HepG2 (cell line): ENCODE data around the gene CRYM. TPM values are rescaled to one million over a fixed set of nuclear protein-coding genes. Genes with fewer than 3 reads are reported as not detected.

ENCODE experiments used
- ATAD3A ChIP-seq: sonication (generic); formaldehyde crosslinking; IDR thresholded peaks from 2 replicates; pipeline ENCODE4 v1.4.0; 2020; ENCODE audit warnings: missing genetic modification reagents
- JARID2 ChIP-seq: sonication (generic); formaldehyde crosslinking; IDR thresholded peaks from 2 replicates; pipeline ENCODE4 v1.8.1; 2023; ENCODE audit warnings: missing genetic modification reagents, inconsistent platforms; ENCODE audit not compliant: insufficient replicate concordance
- MAF1 ChIP-seq: sonication (generic); formaldehyde crosslinking; IDR thresholded peaks from 2 replicates; pipeline ENCODE4 v1.5.0; 2020; ENCODE audit warnings: missing genetic modification reagents, borderline replicate concordance
- PBX3 ChIP-seq: sonication (generic); formaldehyde crosslinking; IDR thresholded peaks from 2 replicates; pipeline ENCODE4 v1.8.1; 2023; ENCODE audit warnings: missing genetic modification reagents, inconsistent platforms, borderline replicate concordance
- TMF1 ChIP-seq: sonication (generic); formaldehyde crosslinking; IDR thresholded peaks from 2 replicates; pipeline ENCODE4 v1.8.1; 2022; ENCODE audit warnings: low read depth, missing genetic modification reagents
- TOPORS ChIP-seq: sonication (generic); formaldehyde crosslinking; IDR thresholded peaks from 2 replicates; pipeline ENCODE4 v1.8.0; 2023; ENCODE audit warnings: mild to moderate bottlenecking, missing genetic modification reagents
- XBP1 ChIP-seq: sonication (generic); formaldehyde crosslinking; IDR thresholded peaks from 2 replicates; pipeline ENCODE4 v1.5.0; 2020; ENCODE audit warnings: missing genetic modification reagents
- ZMYM4 ChIP-seq: sonication (generic); formaldehyde crosslinking; IDR thresholded peaks from 2 replicates; pipeline ENCODE4 v1.8.1; 2023; ENCODE audit warnings: mild to moderate bottlenecking, missing genetic modification reagents
- ZNF256 ChIP-seq: sonication (generic); formaldehyde crosslinking; conservative IDR thresholded peaks from 2 replicates; pipeline ENCODE4 v1.4.0; 2020; ENCODE audit warnings: missing genetic modification reagents
- ZNF317 ChIP-seq: sonication (generic); formaldehyde crosslinking; IDR thresholded peaks from 2 replicates; pipeline ENCODE4 v1.5.0; 2020; ENCODE audit warnings: mild to moderate bottlenecking, missing genetic modification reagents
- ZNF335 ChIP-seq: sonication (generic); formaldehyde crosslinking; IDR thresholded peaks from 2 replicates; pipeline ENCODE4 v1.4.0; 2020; ENCODE audit warnings: missing genetic modification reagents
- ZNF557 ChIP-seq: sonication (generic); formaldehyde crosslinking; IDR thresholded peaks from 2 replicates; pipeline ENCODE4 v1.4.0; 2020; ENCODE audit warnings: missing genetic modification reagents
- ZNF569 ChIP-seq: sonication (generic); formaldehyde crosslinking; IDR thresholded peaks from 2 replicates; pipeline ENCODE4 v1.5.0; 2020; ENCODE audit warnings: mild to moderate bottlenecking, missing genetic modification reagents, moderate library complexity, borderline replicate concordance
- ZNF570 ChIP-seq: sonication (generic); formaldehyde crosslinking; IDR thresholded peaks from 2 replicates; pipeline ENCODE4 v1.4.0; 2020; ENCODE audit warnings: mild to moderate bottlenecking, missing genetic modification reagents, borderline replicate concordance
- ZNF598 ChIP-seq: sonication (generic); formaldehyde crosslinking; IDR thresholded peaks from 2 replicates; pipeline ENCODE4 v1.5.1; 2020; ENCODE audit warnings: mild to moderate bottlenecking, missing genetic modification reagents, borderline replicate concordance
- ZNF768 ChIP-seq: sonication (generic); formaldehyde crosslinking; IDR thresholded peaks from 2 replicates; pipeline ENCODE4 v1.4.0; 2020; ENCODE audit warnings: missing genetic modification reagents
- ZNF777 ChIP-seq: sonication (generic); formaldehyde crosslinking; IDR thresholded peaks from 2 replicates; pipeline ENCODE4 v1.4.0; 2020; ENCODE audit warnings: missing genetic modification reagents
- polyA plus RNA-seq, 8 experiments: library from polyadenylated mRNA; depleted of rRNA in 3 of 8; stranded (reverse) in 7 of 8; unstranded in 1 of 8; fragments of >200 nt; fragmentation: Illumina TruSeq in 4 of 8; extraction: Trizol in 4 of 8; gene quantifications; 2 replicates each; pipeline versions ENCODE4 v1.2.1 to v1.2.3, GENCODE V29; 2011 to 2016; ENCODE audit warnings: low read depth in 4 of 8, missing spikeins in 1 of 8, mixed read lengths in 1 of 8; ENCODE audit not compliant: insufficient read depth in 1 of 8
- total RNA-seq, 5 experiments: library from RNA; depleted of rRNA; stranded (reverse); fragments of >200 nt; fragmentation: Illumina TruSeq; extraction: Trizol; gene quantifications; 2 replicates each; pipeline ENCODE4 v1.2.3, GENCODE V29; 2016; ENCODE audit warnings: low read depth in 1 of 5
- TF ChIP-seq, protein P1 (sequence below): sonication (generic); formaldehyde crosslinking; IDR thresholded peaks from 2 replicates; pipeline ENCODE4 v1.8.1; 2023; ENCODE audit warnings: mild to moderate bottlenecking, missing genetic modification reagents, borderline replicate concordance
- TF ChIP-seq, protein P2 (sequence below): sonication (generic); formaldehyde crosslinking; IDR thresholded peaks from 2 replicates; pipeline ENCODE4 v1.4.0; 2020; ENCODE audit warnings: mild to moderate bottlenecking, missing genetic modification reagents
- TF ChIP-seq, protein P3 (sequence below): IDR thresholded peaks from 2 replicates; pipeline ENCODE4 v1.6.1; 2016; ENCODE audit warnings: low read depth
- TF ChIP-seq, protein P4 (sequence below): sonication (generic); formaldehyde crosslinking; IDR thresholded peaks from 2 replicates; pipeline ENCODE4 v1.5.1; 2020; ENCODE audit warnings: missing genetic modification reagents, mild to moderate bottlenecking, borderline replicate concordance
- TF ChIP-seq, protein P5 (sequence below): sonication (generic); formaldehyde crosslinking; IDR thresholded peaks from 2 replicates; pipeline ENCODE4 v1.5.0; 2020; ENCODE audit warnings: mild to moderate bottlenecking, missing genetic modification reagents, moderate library complexity

The CRYM gene
- total and polyA plus RNA-seq, 2 of the 13 experiments (the other 11 are each of a cell fraction or from before 2014, with no cell fraction given) = 1.9 to 2.2 TPM

GRCh38 chr16:21300309-21301167 is 22.4 kb upstream of the CRYM start (continued):
- TF ChIP-seq, protein P1, sequence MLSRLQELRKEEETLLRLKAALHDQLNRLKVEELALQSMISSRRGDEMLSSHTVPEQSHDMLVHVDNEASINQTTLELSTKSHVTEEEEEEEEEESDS (CRISPR knock-in tag) = no peak
- TF ChIP-seq ZNF777 (CRISPR knock-in tag) (no peak), MAF1 (no peak), ZMYM4 (CRISPR knock-in tag) (peak; percentile 97), JARID2 (CRISPR knock-in tag) (no peak), TOPORS (CRISPR knock-in tag) (peak; percentile 59; the same call in 1 of the 2 replicates), PBX3 (no peak), XBP1 (CRISPR knock-in tag) (no peak), ZNF335 (CRISPR knock-in tag) (peak; percentile 38; the same call in 1 of the 2 replicates), ZNF569 (CRISPR knock-in tag) (0 out of 2 replicates have a peak, but pooled peaks have one; percentile 34), ZNF598 (peak; percentile 82; the same call in 1 of the 2 replicates), ATAD3A (peak; percentile 68; the same call in 1 of the 2 replicates), TMF1 (CRISPR knock-in tag) (0 out of 2 replicates have a peak, but pooled peaks have one; percentile 12), ZNF570 (no peak), ZNF557 (CRISPR knock-in tag) (peak; percentile 83; the same call in 1 of the 2 replicates), ZNF256 (CRISPR knock-in tag) (no peak; the same call in 1 of the 2 replicates), ZNF317 (CRISPR knock-in tag) (peak; percentile 87; the same call in 1 of the 2 replicates), ZNF768 (CRISPR knock-in tag) (peak; percentile 58; the same call in 1 of the 2 replicates)
- TF ChIP-seq, protein P2, sequence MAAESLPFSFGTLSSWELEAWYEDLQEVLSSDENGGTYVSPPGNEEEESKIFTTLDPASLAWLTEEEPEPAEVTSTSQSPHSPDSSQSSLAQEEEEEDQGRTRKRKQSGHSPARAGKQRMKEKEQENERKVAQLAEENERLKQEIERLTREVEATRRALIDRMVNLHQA (CRISPR knock-in tag) = no peak
- TF ChIP-seq, protein P3, sequence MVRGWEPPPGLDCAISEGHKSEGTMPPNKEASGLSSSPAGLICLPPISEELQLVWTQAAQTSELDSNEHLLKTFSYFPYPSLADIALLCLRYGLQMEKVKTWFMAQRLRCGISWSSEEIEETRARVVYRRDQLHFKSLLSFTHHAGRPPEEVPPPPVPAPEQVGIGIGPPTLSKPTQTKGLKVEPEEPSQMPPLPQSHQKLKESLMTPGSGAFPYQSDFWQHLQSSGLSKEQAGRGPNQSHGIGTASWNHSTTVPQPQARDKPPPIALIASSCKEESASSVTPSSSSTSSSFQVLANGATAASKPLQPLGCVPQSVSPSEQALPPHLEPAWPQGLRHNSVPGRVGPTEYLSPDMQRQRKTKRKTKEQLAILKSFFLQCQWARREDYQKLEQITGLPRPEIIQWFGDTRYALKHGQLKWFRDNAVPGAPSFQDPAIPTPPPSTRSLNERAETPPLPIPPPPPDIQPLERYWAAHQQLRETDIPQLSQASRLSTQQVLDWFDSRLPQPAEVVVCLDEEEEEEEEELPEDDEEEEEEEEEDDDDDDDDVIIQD (CRISPR knock-in tag) = peak; percentile 96
- TF ChIP-seq, protein P4, sequence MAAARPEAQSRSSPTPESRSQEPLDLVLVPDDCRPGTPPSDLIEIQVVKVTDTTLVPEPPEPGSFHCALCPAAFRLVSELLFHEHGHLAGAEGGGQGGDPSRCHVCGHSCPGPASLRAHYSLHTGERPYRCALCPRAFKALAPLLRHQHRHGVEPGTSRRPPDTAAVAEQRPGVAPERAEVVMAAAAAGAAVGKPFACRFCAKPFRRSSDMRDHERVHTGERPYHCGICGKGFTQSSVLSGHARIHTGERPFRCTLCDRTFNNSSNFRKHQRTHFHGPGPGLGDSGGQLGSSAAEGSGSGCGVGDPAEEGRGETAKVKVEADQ = no peak; the same call in 1 of the 2 replicates
- TF ChIP-seq, protein P5, sequence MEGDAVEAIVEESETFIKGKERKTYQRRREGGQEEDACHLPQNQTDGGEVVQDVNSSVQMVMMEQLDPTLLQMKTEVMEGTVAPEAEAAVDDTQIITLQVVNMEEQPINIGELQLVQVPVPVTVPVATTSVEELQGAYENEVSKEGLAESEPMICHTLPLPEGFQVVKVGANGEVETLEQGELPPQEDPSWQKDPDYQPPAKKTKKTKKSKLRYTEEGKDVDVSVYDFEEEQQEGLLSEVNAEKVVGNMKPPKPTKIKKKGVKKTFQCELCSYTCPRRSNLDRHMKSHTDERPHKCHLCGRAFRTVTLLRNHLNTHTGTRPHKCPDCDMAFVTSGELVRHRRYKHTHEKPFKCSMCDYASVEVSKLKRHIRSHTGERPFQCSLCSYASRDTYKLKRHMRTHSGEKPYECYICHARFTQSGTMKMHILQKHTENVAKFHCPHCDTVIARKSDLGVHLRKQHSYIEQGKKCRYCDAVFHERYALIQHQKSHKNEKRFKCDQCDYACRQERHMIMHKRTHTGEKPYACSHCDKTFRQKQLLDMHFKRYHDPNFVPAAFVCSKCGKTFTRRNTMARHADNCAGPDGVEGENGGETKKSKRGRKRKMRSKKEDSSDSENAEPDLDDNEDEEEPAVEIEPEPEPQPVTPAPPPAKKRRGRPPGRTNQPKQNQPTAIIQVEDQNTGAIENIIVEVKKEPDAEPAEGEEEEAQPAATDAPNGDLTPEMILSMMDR = peak; percentile 100
